GM12878 (cell line): ENCODE results near the gene NAA11.

Experiments
- CTCF ChIP-seq, 3 experiments: IDR thresholded peaks in 2 of 3; conservative IDR thresholded peaks in 1 of 3; 2 replicates each; pipeline ENCODE4 v1.5.1; 2011; ENCODE audit warnings: low read depth in 3 of 3, low read length in 3 of 3, mild to moderate bottlenecking in 3 of 3, control low read depth in 2 of 3, moderate library complexity in 2 of 3, inconsistent platforms in 1 of 3, mixed read lengths in 1 of 3; ENCODE audit not compliant: control insufficient read depth in 2 of 3, insufficient read depth in 1 of 3; ENCODE audit errors: extremely low read depth in 1 of 3
- EGR1 ChIP-seq, 2 experiments: IDR thresholded peaks; 1 replicate in 1 of 2; 2 replicates in 1 of 2; pipeline ENCODE4 v1.6.1; 2011 to 2012; ENCODE audit warnings: low read depth in 2 of 2, low read length in 2 of 2, borderline replicate concordance in 1 of 2, mild to moderate bottlenecking in 1 of 2, moderate library complexity in 1 of 2
- GABPA ChIP-seq: IDR thresholded peaks from 2 replicates; pipeline ENCODE4 v1.6.1; 2014; ENCODE audit warnings: antibody characterized with exemption, low read depth, mild to moderate bottlenecking, inconsistent platforms
- NRF1 ChIP-seq: conservative IDR thresholded peaks from 2 replicates; pipeline ENCODE4 v1.6.1; 2011; ENCODE audit warnings: mild to moderate bottlenecking, low read depth, low read length, improper control_type of control experiment
- SUPT20H ChIP-seq: IDR thresholded peaks from 2 replicates; pipeline ENCODE4 v1.6.1; 2011; ENCODE audit warnings: low read depth, mild to moderate bottlenecking, low read length, moderate library complexity, borderline replicate concordance; ENCODE audit not compliant: control insufficient read depth
- TF ChIP-seq, protein P1 (sequence below): IDR thresholded peaks from 2 replicates; pipeline ENCODE4 v1.6.1; 2012; ENCODE audit warnings: low read length, inconsistent platforms
- TF ChIP-seq, protein P2 (sequence below): fragments of 450-650 bp; IDR thresholded peaks from 2 replicates; pipeline ENCODE4 v1.6.1; 2018; ENCODE audit warnings: borderline replicate concordance, mild to moderate bottlenecking; ENCODE audit not compliant: partially characterized antibody
- TF ChIP-seq, protein P3 (sequence below): fragments of 450-650 bp; IDR thresholded peaks from 2 replicates; pipeline ENCODE4 v1.6.1; 2017; ENCODE audit warnings: mild to moderate bottlenecking

DNA sequence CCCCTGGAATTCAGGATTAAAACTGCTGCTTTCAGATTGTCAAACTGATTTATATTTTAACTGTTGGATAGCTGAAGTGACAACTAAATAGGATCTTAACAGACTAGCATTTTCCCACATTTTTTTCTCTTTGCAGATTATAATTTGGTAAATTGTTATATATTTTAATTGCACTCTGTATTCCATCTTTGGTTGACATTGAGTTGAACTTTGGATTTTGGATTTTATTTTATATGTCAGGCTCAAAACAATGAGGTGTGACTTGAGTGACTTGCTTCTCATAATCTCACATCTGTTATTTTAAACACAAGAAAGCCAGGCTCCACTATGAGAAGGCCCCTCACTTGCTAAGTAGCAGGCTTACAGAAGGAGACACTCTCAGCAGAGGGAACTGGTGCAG lies 38.1 kb downstream of the NAA11 start:
- TF ChIP-seq GABPA (no peak), SUPT20H (no peak), CTCF (IDR thresholded peaks at IDR 0.05 in 2 of 3, conservative IDR thresholded peaks at IDR 0.05 in 1 of 3; ENCODE audit: control insufficient read depth in 2 of 3, extremely low read depth in 1 of 3, insufficient read depth in 1 of 3, low read depth in 3 of 3, low read length in 3 of 3) (no peak), EGR1 (IDR thresholded peaks at IDR 0.05; ENCODE audit: borderline replicate concordance in 1 of 2, low read depth in 2 of 2, low read length in 2 of 2) (no peak), NRF1 (no peak)
- TF ChIP-seq, protein P1, sequence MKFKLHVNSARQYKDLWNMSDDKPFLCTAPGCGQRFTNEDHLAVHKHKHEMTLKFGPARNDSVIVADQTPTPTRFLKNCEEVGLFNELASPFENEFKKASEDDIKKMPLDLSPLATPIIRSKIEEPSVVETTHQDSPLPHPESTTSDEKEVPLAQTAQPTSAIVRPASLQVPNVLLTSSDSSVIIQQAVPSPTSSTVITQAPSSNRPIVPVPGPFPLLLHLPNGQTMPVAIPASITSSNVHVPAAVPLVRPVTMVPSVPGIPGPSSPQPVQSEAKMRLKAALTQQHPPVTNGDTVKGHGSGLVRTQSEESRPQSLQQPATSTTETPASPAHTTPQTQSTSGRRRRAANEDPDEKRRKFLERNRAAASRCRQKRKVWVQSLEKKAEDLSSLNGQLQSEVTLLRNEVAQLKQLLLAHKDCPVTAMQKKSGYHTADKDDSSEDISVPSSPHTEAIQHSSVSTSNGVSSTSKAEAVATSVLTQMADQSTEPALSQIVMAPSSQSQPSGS, result no peak
- TF ChIP-seq, protein P2, sequence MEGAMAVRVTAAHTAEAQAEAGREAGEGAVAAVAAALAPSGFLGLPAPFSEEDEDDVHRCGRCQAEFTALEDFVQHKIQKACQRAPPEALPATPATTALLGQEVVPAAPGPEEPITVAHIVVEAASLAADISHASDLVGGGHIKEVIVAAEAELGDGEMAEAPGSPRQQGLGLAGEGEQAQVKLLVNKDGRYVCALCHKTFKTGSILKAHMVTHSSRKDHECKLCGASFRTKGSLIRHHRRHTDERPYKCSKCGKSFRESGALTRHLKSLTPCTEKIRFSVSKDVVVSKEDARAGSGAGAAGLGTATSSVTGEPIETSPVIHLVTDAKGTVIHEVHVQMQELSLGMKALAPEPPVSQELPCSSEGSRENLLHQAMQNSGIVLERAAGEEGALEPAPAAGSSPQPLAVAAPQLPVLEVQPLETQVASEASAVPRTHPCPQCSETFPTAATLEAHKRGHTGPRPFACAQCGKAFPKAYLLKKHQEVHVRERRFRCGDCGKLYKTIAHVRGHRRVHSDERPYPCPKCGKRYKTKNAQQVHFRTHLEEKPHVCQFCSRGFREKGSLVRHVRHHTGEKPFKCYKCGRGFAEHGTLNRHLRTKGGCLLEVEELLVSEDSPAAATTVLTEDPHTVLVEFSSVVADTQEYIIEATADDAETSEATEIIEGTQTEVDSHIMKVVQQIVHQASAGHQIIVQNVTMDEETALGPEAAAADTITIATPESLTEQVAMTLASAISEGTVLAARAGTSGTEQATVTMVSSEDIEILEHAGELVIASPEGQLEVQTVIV, result no peak
- TF ChIP-seq, protein P3, sequence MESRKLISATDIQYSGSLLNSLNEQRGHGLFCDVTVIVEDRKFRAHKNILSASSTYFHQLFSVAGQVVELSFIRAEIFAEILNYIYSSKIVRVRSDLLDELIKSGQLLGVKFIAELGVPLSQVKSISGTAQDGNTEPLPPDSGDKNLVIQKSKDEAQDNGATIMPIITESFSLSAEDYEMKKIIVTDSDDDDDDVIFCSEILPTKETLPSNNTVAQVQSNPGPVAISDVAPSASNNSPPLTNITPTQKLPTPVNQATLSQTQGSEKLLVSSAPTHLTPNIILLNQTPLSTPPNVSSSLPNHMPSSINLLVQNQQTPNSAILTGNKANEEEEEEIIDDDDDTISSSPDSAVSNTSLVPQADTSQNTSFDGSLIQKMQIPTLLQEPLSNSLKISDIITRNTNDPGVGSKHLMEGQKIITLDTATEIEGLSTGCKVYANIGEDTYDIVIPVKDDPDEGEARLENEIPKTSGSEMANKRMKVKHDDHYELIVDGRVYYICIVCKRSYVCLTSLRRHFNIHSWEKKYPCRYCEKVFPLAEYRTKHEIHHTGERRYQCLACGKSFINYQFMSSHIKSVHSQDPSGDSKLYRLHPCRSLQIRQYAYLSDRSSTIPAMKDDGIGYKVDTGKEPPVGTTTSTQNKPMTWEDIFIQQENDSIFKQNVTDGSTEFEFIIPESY, result no peak
